Smooth muscle cell (in vitro differentiated cells): Measurements from ENCODE around the gene INKA2. TPM values are rescaled to one million over a fixed set of nuclear protein-coding genes. Genes with fewer than 3 reads are reported as not detected.

Source experiments
- DNase-seq: peaks from one replicate; lab custom pipeline; 2025; ENCODE audit not compliant: unreplicated experiment; lab: John Stamatoyannopoulos, UW
- H2AFZ ChIP-seq: fragments of 200-600 bp; sonication (generic); 2 replicates; pipeline ENCODE4 v1.6.0; 2016; ENCODE audit warnings: antibody characterized with exemption, low read depth, mild to moderate bottlenecking
- H3F3A ChIP-seq: fragments of 200-600 bp; sonication (generic); 2 replicates; pipeline ENCODE4 v1.6.0; 2017; ENCODE audit warnings: antibody characterized with exemption, low read depth
- H3K27ac ChIP-seq: fragments of 200-600 bp; sonication (generic); 2 replicates; pipeline ENCODE4 v1.5.1; 2016; ENCODE audit warnings: low read depth, mild to moderate bottlenecking
- H3K27me3 ChIP-seq: fragments of 200-600 bp; sonication (generic); 2 replicates; pipeline ENCODE4 v1.6.1; 2016; ENCODE audit warnings: low read depth, mild to moderate bottlenecking
- H3K36me3 ChIP-seq: fragments of 200-600 bp; sonication (generic); 2 replicates; pipeline ENCODE4 v1.5.1; 2016; ENCODE audit warnings: low read depth
- H3K4me1 ChIP-seq: fragments of 200-600 bp; sonication (generic); 2 replicates; pipeline ENCODE4 v1.5.1; 2016; ENCODE audit warnings: low read depth
- H3K4me2 ChIP-seq: fragments of 200-600 bp; sonication (generic); 2 replicates; pipeline ENCODE4 v1.6.0; 2016; ENCODE audit warnings: mild to moderate bottlenecking
- H3K4me3 ChIP-seq: fragments of 200-600 bp; sonication (generic); 2 replicates; pipeline ENCODE4 v1.5.1; 2016; ENCODE audit warnings: mild to moderate bottlenecking
- H3K79me2 ChIP-seq: fragments of 200-600 bp; sonication (generic); 2 replicates; pipeline ENCODE4 v1.6.0; 2016; ENCODE audit warnings: low read depth, mild to moderate bottlenecking
- H3K9ac ChIP-seq: fragments of 200-600 bp; sonication (generic); 2 replicates; pipeline ENCODE4 v1.6.0; 2016; ENCODE audit warnings: low read depth
- H3K9me3 ChIP-seq: fragments of 200-600 bp; sonication (generic); replicated peaks from 2 replicates; pipeline ENCODE4 v1.5.1; 2016; ENCODE audit warnings: low read depth
- H4K20me1 ChIP-seq: fragments of 200-600 bp; sonication (generic); 2 replicates; pipeline ENCODE4 v1.6.0; 2016; ENCODE audit warnings: low read depth
- WGBS: methylation state at CpG from one replicate; pipeline ENCODE4 v1.1.7; 2016; ENCODE audit warnings: low lambda C conversion rate; 5-methylcytosine and 5-hydroxymethylcytosine counted together
- polyA plus RNA-seq: library from polyadenylated mRNA; unstranded; fragments of >200 nt; fragmentation: Nextera tagmentation; extraction: Ambion mirVana; gene quantifications from 2 replicates; pipeline ENCODE4 v1.2.1, GENCODE V29; 2016
- total RNA-seq: library from RNA; depleted of rRNA; stranded (reverse); fragments of >200 nt; gene quantifications from 2 replicates; pipeline ENCODE4 v1.2.3, GENCODE V29; 2014
- TF ChIP-seq, protein P1 (sequence below): fragments of 200-600 bp; sonication (generic); IDR thresholded peaks from 2 replicates; pipeline ENCODE4 v1.5.1; 2017; ENCODE audit warnings: borderline replicate concordance, mild to moderate bottlenecking, antibody characterized with exemption; ENCODE audit not compliant: insufficient read depth, poor library complexity, severe bottlenecking

INKA2 gene
- total and polyA plus RNA-seq, 2 experiments from 2014 or later: 1.8 TPM; not detected in 1

DNA sequence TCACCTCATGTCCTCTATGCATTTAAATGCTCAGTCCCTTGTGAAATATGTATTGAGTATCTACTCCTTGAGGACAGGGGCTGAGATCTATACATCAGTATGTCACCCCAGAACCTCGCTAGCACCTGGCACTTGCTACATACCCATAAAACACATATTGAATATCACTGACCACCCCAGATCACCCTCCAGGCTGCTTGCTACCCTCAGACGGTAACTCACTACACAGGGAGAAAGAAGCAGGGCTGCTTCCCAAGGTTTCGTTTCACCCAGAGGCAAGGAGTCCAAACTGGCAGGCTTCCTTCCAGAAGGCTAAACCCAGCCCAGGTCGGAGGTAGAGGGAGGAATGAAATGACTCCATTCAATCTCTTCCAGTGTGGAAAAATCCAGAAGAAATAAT is 8.5 kb downstream of the INKA2 start:
- H3K4me1 ChIP-seq: peaks cover 4% of the 10 kb centered on the region
- no peak for DNase-seq
- no peaks in the 10 kb centered on the region for H3K36me3 ChIP-seq
- TF ChIP-seq, protein P1, sequence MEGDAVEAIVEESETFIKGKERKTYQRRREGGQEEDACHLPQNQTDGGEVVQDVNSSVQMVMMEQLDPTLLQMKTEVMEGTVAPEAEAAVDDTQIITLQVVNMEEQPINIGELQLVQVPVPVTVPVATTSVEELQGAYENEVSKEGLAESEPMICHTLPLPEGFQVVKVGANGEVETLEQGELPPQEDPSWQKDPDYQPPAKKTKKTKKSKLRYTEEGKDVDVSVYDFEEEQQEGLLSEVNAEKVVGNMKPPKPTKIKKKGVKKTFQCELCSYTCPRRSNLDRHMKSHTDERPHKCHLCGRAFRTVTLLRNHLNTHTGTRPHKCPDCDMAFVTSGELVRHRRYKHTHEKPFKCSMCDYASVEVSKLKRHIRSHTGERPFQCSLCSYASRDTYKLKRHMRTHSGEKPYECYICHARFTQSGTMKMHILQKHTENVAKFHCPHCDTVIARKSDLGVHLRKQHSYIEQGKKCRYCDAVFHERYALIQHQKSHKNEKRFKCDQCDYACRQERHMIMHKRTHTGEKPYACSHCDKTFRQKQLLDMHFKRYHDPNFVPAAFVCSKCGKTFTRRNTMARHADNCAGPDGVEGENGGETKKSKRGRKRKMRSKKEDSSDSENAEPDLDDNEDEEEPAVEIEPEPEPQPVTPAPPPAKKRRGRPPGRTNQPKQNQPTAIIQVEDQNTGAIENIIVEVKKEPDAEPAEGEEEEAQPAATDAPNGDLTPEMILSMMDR: no peak
- no peaks in the 10 kb centered on the region for H3K79me2 ChIP-seq
- H3F3A ChIP-seq: no peaks in the 10 kb centered on the region
- no peak overlapping the region for H3K4me3 ChIP-seq
- H3K27me3 ChIP-seq: no peaks in the 10 kb centered on the region
- H2AFZ ChIP-seq: no peak overlapping the region
- no peaks in the 10 kb centered on the region for H3K9me3 ChIP-seq
- peaks cover 20% of the 10 kb centered on the region for H4K20me1 ChIP-seq
- no peak overlapping the region for H3K4me2 ChIP-seq
- H3K27ac ChIP-seq: no peak overlapping the region
- WGBS: 91% methylated on average over 4 of the region's 4 CpGs
- no peak overlapping the region for H3K9ac ChIP-seq

- Histone ChIP-seq H3K4me1 (peaks cover 4% of the 10 kb centered on the region), H3K9ac (no peak overlapping the region)
- 76% methylated on average over 7 of the region's 7 CpGs for WGBS
These were observed 9.1 kb downstream of the INKA2 start for GRCh38 chr1:111729946-111730681.

DNA sequence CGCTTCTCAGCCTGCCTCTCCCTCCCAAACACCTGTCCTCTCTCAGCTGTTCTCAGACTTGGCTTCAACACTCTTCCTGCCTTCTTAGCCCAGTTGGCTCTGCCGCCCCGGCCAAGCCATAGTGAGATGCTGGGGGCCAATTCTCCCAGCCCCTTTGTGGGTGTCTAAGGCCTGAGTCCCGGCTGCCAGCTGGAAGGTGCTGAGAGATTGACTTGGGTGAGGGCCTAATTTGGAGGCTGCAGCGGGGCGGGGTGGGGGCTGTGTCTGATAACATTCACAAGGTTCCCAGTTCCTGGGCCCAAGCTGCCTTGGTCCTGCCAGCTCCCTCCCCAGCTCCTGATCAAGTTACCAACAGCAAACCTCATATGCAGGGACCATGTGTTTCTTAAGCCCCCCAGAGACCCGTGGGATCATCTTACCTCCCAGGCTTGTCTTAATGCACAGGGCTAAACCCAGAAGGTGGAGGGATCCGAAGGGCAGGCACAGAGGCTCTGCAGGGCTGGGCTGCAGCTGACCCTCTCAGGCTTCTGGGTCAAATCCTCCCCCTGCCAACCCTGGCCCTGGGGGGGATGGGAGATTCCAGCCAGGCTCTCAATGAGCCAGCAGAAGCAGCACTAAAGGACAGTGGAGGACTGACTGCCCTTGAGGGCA is 9.8 kb downstream of the INKA2 start:
- TF ChIP-seq, protein P1: no peak
- Histone ChIP-seq H3K27ac (no peak overlapping the region), H4K20me1 (peaks cover 20% of the 10 kb centered on the region), H3K27me3 (no peaks in the 10 kb centered on the region), H3K79me2 (no peaks in the 10 kb centered on the region), H3K9ac (no peak overlapping the region), H3F3A (no peaks in the 10 kb centered on the region), H2AFZ (no peak overlapping the region), H3K9me3 (no peaks in the 10 kb centered on the region), H3K4me2 (no peak overlapping the region), H3K4me3 (no peak overlapping the region), H3K36me3 (no peaks in the 10 kb centered on the region), H3K4me1 (peaks cover 10% of the 10 kb centered on the region)
- 83% methylated on average over 8 of the region's 8 CpGs for WGBS
- no peak for DNase-seq

More at GRCh38 chr1:111729946-111730681, 9.1 kb downstream of the INKA2 start:
- TF ChIP-seq, protein P1: no peak
- Histone ChIP-seq H3K9me3 (no peaks in the 10 kb centered on the region), H2AFZ (no peak overlapping the region), H4K20me1 (peaks cover 20% of the 10 kb centered on the region), H3K36me3 (no peaks in the 10 kb centered on the region), H3K27ac (no peak overlapping the region), H3K4me3 (no peak overlapping the region), H3K79me2 (no peaks in the 10 kb centered on the region), H3K4me2 (no peak overlapping the region), H3F3A (no peaks in the 10 kb centered on the region), H3K27me3 (no peaks in the 10 kb centered on the region)
- no peak for DNase-seq

DNA sequence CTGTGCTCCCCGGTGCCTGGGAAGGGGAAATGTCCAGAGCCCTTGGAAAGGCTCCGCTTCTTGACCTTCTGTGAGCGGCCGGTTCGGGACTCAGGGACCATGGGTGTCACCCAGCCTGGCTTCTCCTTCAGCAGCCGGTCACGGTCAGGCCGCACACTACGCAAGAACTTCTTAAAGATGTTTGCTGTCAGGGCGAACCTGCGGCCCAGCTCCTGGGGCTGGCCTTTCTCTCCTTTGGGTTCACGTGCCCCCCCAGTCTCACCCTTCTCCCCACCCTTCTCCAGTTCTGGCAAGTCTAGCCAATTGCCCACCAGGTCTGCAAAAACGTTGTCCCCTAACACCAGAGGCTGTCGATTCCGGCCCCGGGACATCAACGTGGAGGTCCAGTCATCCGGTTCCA is 12.1 kb downstream of the INKA2 start:
- Histone ChIP-seq H3K9me3 (no peaks in the 10 kb centered on the region), H3F3A (no peaks in the 10 kb centered on the region), H3K4me1 (peaks cover 10% of the 10 kb centered on the region), H3K4me2 (no peak overlapping the region), H3K79me2 (no peaks in the 10 kb centered on the region), H3K27ac (no peak overlapping the region), H3K36me3 (no peaks in the 10 kb centered on the region), H2AFZ (no peak overlapping the region), H4K20me1 (peaks cover 12% of the 10 kb centered on the region), H3K27me3 (no peaks in the 10 kb centered on the region), H3K9ac (no peak overlapping the region), H3K4me3 (no peak overlapping the region)
- WGBS: 92% methylated on average over 18 of the region's 18 CpGs
- TF ChIP-seq, protein P1: no peak
- no peak for DNase-seq
